ENCODE results near the gene MMP23B. TPM values are rescaled to one million over a fixed set of nuclear protein-coding genes. Genes with fewer than 3 reads are reported as not detected.

The MMP23B gene
- total RNA-seq, 1 experiment from 2014 or later, result not detected

DNA sequence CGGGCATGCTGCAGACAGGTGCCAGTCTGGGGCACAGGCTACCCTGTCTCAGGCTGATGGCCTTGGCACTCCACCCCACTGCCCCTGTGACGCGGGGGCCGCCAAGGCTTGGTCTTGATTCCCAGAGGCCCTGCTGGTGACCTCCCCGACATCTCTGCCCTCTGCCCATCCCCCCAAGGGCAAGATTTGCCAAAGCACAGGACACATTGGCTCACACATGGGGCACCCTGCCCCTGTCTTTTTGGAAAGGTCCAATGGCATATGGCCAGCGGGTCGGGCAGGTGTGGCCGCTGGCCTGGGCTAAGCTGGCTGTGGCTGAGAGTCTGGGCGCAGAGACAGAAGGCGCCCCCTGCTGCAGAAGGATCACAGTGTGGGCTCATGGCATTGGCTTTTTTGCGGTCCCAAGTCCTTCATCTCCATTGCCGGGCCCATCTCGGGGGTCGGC lies 12.0 kb upstream of the MMP23B start:
- no peak for DNase-seq (ENCODE audit: low read depth)

DNA sequence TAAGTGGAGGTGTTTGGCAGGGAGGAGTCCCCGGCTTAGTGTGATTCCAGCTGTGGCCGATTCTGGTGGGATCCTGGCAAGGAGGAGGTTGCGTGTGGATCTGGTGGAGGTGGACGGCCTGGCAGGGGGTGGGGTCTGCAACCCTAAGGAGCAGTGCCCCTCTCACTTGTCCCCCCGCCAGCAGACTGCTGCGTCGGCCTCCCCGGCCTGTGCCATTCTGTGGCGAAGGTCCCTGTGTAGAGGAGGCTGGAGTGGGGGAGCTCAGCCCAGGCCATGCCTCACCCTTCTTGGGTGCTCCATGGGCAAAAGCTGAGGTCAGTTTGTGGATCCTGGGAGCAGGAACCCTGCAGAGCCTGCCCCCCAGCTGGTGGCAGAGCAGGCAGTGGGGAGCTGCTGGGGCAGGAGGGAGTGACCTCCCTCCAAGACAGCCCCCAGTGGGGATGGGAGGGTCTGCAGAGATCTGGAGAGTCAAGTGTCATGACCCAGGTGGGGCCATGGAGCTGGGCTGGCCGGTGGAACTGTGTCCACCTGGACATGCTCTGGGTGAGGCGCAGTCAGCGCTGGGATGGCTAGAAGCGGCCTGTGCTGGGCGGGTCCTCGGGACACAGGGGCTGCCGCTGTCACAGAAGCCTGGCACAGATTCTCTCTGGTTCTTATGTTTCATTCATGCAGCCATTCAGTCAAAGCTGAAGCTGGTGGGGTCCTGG lies 11.4 kb upstream of the MMP23B start:
- DNase-seq (ENCODE audit: low read depth), result no peak

DNA sequence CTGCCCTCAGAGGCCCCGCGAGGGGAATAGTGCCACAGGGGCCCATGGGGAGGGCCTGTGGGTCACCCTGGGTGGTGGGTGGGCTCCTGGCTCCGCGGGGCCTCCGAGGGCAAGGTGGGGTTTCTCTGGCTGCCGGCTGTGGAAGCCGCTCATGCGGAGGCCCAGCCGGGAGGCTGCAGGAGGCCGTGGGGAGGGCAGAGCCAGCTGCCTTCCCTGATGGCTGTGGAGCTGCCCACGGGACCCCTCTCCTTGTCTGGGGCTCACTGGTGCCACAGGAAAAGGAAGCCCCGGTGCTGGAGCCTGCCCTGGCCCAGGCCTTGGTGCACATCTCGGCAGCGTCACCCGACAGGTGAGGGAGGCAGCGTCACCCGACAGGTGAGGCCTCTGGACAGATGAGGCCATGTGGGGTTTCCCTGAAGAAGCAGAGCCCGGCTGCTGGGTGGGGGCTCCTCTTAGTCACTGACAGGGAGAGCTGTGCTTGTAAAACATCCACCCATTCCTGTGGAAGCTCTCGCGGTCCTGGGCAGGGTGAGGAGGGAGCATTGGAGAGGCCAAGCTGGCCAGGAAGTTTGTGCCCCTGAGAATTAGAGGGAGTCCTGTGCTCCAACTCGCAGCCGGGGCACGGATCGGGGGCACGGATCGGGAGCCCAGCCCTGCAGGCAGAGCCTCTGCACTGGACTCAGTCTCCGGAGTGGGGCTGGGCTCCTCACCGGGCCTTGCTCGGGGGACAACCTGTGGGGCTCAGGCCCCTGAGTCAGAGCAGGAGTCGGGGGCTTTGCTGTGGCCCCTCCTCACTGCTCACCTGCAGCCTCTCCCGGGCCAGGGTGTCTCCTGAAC lies 10.6 kb upstream of the MMP23B start:
- no peak for DNase-seq (ENCODE audit: low read depth)

DNA sequence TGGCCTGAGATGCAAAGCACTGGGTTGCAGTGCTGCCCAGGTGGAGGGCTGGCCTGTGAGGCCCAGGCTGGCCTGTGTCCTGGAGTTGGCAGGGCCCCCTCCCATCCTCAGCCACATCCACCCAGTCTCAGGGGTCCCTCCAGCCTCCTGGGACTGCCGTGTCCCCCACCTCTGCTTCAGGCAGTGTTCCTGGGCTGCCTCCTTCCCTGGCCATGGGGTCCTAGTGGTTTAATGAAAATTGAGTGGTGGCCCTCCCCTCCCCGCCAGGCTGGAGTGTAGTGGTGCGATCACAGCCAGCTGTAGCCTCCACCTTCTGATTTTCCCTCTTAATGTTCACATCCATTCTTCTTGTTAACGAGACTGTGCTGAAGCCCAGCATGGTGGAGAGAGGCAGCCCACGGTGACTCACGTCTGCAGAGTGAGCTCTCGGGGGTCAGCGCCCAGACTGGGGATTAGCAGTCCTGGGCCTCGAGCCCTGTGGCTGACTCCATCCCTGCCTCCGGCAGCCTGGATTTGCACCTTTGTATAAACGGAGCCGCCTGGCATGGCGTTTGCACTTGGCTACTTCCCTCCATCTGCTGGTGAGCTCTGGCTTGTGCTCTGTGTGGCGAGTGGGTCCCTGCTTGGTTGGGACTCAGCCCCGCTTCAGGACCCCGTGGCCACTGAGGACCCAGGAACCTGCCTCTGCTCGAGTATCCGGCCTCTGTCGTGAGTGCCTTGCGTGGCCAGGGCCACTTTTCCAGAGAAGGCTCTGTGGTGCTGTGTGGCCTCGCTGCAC lies 9.8 kb upstream of the MMP23B start:
- DNase-seq (ENCODE audit: low read depth), result peak; percentile 19

DNA sequence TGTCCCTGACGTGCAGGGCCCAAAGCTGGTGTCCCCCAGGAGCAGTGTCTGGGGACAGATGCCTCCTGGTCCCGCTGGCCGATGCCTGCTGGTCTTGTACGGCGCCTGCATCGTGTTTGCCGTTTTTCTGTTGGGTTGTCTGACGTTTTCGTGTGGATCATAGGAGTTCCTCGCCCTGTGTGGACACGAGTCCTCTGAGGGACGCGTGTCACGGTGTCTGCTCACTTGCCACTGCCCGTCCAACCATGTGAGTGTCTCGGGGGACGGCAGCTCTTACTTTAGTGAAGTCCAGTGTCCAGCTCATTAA lies 9.2 kb upstream of the MMP23B start:
- DNase-seq (ENCODE audit: low read depth), result no peak

DNA sequence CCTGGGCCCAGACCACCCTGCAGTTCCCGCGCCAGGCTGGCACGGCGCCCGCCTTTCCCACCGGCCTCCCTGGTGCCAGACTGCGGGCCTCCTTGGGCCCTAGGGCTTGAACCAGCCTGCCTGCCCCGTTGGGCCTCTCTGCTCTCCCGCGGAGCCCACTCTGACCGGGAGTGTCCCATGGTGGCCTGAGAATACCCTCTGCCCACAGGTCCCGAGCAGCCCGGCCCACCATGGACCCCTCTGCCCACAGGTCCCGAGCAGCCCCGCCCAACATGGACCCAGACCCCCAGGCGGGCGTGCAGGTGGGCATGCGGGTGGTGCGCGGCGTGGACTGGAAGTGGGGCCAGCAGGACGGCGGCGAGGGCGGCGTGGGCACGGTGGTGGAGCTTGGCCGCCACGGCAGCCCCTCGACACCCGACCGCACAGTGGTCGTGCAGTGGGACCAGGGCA lies 8.8 kb upstream of the MMP23B start:
- DNase-seq (ENCODE audit: low read depth), result no peak

DNA sequence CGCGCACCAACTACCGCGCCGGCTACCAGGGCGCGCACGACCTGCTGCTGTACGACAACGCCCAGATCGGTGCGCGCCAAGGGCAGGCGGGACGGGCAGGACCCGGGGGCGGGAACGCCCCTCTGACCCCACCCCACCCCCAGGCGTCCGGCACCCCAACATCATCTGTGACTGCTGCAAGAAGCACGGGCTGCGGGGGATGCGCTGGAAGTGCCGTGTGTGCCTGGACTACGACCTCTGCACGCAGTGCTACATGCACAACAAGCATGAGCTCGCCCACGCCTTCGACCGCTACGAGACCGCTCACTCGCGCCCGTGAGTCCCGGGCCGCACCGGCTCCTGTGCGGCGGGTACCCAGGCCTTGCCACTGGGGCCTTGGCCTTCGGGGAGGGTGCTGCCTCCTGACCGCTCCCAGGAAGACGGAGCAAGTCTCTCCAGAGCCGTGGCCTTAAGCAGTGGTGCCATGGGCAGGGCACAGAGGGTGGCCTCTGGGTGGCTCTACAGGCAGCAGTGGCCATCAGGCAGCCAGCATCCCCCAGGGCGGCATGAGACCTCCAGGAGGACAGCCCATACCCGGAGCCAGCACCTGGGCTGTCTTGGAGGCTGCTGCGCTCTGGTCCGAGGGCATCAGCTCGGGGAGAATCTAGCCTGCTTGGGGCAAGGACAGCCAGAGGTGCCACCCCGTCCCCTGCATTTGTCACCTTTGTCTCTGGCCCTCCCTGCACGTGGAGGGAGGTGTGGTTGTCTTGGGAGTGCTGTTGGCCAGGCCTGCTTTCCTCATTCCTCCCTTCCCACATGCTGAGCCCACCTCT lies 8.1 kb upstream of the MMP23B start:
- no peak for DNase-seq (ENCODE audit: low read depth)

DNA sequence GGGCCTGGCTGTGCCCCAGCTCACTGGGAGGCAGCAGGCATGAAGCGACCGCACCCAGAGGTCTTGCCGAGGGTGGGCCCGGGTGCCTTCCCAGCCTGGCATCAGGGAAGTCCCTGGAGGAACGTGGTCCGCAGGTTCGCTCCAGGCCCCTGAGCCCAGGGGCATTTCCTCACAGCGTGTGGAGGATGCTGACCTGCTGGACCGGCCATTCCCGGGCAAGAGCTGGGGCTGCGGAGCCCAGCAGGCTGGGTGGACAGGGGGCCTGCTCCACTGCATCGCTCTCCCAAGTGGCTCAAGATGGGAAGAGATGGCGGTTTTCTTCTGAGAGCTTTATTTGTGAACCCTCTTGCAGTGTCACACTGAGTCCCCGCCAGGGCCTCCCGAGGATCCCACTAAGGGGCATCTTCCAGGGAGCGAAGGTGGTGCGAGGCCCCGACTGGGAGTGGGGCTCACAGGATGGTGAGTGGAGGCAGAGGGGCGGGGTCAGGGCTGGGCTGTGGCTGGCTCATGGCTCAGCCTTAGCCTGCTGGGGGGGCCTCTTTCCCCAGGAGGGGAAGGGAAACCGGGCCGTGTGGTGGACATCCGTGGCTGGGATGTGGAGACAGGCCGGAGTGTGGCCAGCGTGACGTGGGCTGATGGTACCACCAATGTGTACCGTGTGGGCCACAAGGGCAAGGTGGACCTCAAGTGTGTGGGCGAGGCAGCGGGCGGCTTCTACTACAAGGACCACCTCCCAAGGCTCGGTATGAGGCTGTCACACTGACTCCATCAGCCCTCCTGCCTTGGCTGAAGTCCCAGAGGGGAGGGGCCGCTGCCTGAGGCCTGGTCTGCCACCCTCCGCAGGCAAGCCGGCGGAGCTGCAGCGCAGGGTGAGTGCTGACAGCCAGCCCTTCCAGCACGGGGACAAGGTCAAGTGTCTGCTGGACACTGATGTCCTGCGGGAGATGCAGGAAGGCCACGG lies 7.2 kb upstream of the MMP23B start:
- DNase-seq (ENCODE audit: low read depth), result no peak

DNA sequence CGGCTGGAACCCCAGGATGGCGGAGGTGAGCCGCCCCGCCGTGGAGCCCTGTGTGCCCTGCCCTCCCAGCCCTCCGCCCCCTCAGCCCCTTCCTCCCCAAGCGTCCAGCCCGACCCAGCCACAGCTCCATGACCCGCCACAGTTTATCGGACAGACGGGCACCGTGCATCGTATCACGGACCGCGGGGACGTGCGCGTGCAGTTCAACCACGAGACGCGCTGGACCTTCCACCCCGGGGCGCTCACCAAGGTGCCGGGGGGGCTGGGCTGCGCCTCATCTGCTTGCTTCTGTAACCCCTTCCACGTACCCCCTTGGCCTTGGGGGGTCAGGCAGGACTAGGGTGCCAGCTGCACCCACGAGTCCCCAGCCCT lies 6.6 kb upstream of the MMP23B start:
- DNase-seq (ENCODE audit: low read depth), result no peak

DNA sequence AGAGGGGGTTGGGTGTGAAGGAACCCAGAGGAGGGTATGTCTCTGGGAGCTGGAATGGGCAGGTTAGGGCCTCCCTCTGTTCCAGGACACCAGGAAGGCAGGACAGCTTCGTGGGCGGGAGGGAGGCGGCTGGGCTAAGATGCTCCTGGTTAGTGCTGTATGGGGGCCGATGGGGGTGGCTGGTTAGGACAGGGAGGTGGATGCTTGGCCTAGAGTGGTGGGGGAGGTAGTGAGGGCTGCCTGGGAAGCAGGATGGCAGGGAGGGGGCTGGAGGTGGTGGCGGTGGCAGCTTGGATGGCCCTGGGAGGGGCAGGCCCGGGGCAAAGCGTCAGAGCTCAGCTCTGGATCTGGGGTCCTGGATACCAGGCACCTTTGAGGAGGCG lies 6.2 kb upstream of the MMP23B start:
- no peak for DNase-seq (ENCODE audit: low read depth)

DNA sequence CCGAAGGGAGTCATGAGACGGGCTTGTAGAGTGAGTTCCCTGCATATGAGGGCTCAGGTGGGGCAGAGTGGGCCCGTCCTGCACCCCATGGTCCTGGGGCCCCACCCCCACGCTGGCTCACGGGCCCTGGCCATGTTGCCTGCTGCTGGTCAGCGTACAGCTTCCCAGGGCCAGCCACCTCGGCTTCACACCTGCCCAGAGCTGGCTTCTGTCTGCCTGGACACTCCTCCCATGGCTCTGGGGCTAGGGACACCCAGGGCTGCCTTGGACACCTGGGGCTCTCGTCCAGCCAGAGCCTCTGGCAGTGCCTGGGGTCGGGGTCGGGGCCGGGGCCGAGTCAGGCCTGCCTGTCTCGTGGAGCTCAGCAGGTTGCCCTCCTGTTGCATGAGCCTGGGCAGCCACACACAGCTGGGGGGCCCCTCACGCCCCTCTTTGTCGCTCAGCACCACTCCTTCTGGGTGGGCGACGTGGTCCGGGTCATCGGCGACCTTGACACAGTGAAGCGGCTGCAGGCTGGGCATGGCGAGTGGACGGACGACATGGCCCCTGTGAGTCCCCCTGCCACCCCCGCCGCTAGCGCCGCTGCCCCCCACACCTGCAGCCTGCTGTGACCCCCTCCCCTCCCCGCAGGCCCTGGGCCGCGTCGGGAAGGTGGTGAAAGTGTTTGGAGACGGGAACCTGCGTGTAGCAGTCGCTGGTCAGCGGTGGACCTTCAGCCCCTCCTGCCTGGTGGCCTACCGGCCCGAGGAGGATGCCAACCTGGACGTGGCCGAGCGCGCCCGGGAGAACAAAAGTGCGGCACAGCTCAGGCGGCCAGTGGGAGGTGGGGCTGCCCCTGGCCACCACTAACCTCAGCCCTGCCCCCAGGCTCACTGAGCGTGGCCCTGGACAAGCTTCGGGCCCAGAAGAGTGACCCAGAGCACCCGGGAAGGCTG lies 5.5 kb upstream of the MMP23B start:
- no peak for DNase-seq (ENCODE audit: low read depth)

DNA sequence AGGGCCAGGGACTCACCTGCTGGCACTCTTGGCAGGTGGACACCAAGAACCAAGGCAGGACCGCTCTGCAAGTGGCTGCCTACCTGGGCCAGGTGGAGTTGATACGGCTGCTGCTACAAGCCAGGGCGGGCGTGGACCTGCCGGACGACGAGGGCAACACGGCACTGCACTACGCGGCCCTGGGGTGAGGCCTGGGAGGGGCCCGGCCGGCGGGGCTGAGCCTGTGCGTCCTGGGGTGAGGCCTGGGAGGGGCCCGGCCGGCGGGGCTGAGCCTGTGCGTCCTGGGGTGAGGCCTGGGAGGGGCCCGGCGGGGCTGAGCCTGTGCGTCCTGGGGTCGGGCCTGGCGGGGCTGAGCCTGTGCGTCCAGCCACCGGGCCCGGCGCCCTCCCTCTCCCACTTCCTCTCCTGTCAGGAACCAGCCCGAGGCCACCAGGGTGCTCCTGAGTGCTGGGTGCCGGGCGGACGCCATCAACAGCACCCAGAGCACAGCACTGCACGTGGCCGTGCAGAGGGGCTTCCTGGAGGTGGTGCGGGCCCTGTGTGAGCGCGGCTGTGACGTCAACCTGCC lies 4.6 kb upstream of the MMP23B start:
- no peak for DNase-seq (ENCODE audit: low read depth)

DNA sequence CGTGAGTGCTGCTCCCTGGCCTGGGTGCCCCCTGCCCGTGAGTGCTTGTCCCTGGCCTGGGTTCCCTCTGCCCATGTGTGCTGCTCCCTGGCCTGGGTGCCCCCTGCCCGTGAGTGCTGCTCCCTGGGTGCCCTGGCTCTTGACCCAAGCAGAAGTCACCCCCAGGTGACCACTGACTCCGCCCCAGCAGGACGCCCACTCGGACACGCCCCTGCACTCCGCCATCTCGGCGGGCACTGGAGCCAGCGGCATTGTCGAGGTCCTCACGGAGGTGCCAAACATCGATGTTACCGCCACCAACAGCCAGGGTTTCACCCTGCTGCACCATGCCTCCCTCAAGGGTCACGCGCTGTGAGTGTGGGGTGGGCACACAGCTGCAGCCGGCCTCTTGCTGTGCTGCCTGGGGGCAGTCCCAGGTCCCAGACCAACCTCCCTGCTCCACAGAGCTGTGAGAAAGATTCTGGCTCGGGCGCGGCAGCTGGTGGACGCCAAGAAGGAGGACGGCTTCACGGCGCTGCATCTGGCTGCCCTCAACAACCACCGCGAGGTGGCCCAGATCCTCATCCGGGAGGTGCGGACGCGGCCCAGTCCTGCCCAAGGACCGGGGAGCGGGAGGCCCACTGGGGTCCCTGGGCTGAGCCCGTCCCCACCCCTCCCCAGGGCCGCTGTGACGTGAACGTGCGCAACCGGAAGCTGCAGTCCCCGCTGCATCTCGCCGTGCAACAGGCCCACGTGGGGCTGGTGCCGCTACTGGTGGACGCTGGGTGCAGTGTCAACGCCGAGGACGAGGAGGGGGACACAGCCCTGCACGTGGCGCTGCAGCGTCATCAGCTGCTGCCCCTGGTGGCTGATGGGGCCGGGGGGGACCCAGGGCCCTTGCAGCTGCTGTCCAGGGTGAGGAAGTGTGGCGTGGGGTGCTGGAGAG lies 3.9 kb upstream of the MMP23B start:
- no peak for DNase-seq (ENCODE audit: low read depth)

DNA sequence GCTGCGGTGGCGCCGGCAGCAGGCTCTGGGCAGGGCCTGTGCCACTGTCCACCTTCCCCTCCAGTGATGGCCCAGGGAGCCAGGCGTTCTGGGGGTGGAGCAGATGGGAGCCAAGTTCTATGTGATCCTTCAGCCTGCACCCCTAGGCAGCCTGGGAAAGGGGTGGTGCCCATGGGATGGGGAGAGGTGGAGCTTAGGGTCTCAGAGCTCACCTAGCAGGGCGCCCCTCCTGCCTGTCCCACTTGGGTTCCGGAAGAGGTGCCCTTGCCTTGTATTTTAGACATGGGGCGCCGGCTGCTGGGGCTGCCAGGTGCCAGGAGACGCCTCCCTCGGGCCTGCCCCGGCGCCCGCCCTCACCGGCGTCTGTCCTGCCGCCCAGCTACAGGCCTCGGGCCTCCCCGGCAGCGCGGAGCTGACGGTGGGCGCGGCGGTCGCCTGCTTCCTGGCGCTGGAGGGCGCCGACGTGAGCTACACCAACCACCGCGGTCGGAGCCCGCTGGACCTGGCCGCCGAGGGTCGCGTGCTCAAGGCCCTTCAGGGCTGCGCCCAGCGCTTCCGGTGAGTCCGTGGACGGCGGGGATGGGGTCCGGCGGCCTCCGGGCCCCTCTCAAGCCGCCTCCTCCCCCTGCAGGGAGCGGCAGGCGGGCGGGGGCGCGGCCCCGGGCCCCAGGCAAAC lies 3.1 kb upstream of the MMP23B start:
- peak; percentile 30 for DNase-seq (ENCODE audit: low read depth)

DNA sequence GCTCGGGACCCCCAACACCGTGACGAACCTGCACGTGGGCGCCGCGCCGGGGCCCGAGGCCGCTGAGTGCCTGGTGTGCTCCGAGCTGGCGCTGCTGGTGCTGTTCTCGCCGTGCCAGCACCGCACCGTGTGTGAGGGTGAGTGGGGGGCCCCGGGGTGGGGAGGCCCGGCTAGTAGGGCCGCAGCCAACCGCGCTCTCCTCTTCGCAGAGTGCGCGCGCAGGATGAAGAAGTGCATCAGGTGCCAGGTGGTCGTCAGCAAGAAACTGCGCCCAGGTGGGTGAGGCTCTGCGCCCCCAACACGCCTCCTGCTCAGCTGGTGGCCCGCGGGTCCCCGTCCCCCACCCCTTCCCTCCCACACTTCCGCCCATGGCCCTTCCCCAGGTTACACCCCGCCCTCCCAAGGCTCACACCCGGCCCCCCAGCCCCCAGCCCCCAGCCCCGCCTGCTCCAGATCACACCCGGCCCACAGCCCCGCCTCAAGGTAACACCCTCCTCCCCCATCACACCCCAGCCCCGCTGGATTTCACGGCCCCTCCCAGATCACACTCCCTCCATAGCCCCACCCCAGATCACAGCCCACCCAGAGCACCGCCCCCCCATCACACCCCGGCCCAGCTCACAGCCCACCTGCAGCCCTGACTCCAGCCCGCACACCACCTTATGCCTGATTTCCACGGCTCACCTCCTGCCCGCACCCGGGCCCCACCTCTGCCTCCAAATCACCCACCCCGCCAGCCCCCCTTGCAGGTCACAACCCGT lies 2.4 kb upstream of the MMP23B start:
- DNase-seq (ENCODE audit: low read depth), result no peak

DNA sequence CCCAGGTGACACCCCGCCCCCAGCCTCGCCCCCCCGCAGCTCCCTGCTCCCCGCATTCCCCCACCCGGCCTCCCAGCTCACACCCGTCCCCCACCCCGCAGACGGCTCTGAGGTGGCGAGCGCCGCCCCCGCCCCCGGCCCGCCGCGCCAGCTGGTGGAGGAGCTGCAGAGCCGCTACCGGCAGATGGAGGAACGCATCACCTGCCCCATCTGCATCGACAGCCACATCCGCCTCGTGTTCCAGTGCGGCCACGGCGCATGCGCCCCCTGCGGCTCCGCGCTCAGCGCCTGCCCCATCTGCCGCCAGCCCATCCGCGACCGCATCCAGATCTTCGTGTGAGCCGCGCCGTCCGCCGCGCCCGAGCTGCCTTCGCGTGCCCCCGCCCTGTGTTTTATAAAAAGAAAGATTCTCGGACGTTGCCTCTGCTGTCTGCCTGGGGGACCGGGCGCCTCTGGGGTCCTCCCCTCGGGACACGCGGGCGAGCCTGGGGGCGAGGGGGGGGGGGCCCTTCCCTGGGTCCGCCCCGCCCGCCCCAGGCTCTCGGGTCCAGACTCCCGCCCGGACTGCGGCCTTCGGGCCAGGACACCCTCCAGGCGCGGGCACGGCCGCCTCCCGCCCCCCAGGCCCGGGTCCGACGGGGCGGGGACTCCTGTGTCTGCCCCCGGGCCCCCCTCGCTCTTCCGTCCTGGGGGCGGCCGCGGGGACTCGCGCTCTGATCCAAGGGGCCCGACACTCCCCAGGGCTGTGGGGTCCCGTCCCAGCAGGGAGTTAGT lies 1.6 kb upstream of the MMP23B start:
- no peak for DNase-seq (ENCODE audit: low read depth)

All from M059J (cell line).